ENCODE results near the gene TMEM91.

Gene TMEM91

GRCh38 chr19:41422955-41423354, 46.6 kb downstream of the TMEM91 start:
- no peak overlapping the region for H3K4me3 ChIP-seq (ENCODE audit: low read length)
- H3K36me3 ChIP-seq (ENCODE audit: control insufficient read depth, low read length): peaks cover 13% of the 10 kb centered on the region; the same call in 1 of the 2 replicates
- TF ChIP-seq EZH2phosphoT487 (IDR thresholded peaks at IDR 0.05; ENCODE audit: borderline replicate concordance, low read length) (no peak), CTCF (IDR thresholded peaks at IDR 0.05; ENCODE audit: low read depth, low read length, poor library complexity, severe bottlenecking) (no peak)
- H3F3A ChIP-seq (ENCODE audit: control insufficient read depth, insufficient read depth): no peaks in the 10 kb centered on the region
- H3K27ac ChIP-seq (ENCODE audit: low read depth, low read length): no peak overlapping the region
- no peaks in the 10 kb centered on the region for H3K9me3 ChIP-seq (ENCODE audit: control insufficient read depth, insufficient read depth, low read length)
- no peaks in the 10 kb centered on the region for H3K9me2 ChIP-seq (replicated peaks; ENCODE audit: control insufficient read depth, low read length)
- no peaks in the 10 kb centered on the region for H3K27me3 ChIP-seq (ENCODE audit: control insufficient read depth, low read length)
- no peak overlapping the region for H3K4me2 ChIP-seq (ENCODE audit: low read length)
- H3K79me2 ChIP-seq (ENCODE audit: control insufficient read depth, low read length): no peaks in the 10 kb centered on the region
- H3K4me1 ChIP-seq (ENCODE audit: control insufficient read depth, low read length): peaks cover 9% of the 10 kb centered on the region
- H4K20me1 ChIP-seq (ENCODE audit: control insufficient read depth, insufficient read depth, low read depth, low read length): no peaks in the 10 kb centered on the region

GRCh38 chr19:41424335-41425173, 48.2 kb downstream of the TMEM91 start:
- no peaks in the 10 kb centered on the region for H4K20me1 ChIP-seq (ENCODE audit: control insufficient read depth, insufficient read depth, low read depth, low read length)
- H3K79me2 ChIP-seq (ENCODE audit: control insufficient read depth, low read length): no peaks in the 10 kb centered on the region
- H3K27ac ChIP-seq (ENCODE audit: low read depth, low read length): no peak overlapping the region
- H3K4me3 ChIP-seq (ENCODE audit: low read length): no peak overlapping the region
- H3K27me3 ChIP-seq (ENCODE audit: control insufficient read depth, low read length): no peaks in the 10 kb centered on the region
- H3K9me2 ChIP-seq (replicated peaks; ENCODE audit: control insufficient read depth, low read length): no peaks in the 10 kb centered on the region
- no peaks in the 10 kb centered on the region for H3K9me3 ChIP-seq (ENCODE audit: control insufficient read depth, insufficient read depth, low read length)
- no peaks in the 10 kb centered on the region for H3F3A ChIP-seq (ENCODE audit: control insufficient read depth, insufficient read depth)
- H3K4me1 ChIP-seq (ENCODE audit: control insufficient read depth, low read length): peaks cover 17% of the 10 kb centered on the region
- no peak for TF ChIP-seq EZH2phosphoT487 (IDR thresholded peaks at IDR 0.05; ENCODE audit: borderline replicate concordance, low read length)
- H3K36me3 ChIP-seq (ENCODE audit: control insufficient read depth, low read length): peaks cover 10% of the 10 kb centered on the region; the same call in 1 of the 2 replicates
- no peak overlapping the region for H3K4me2 ChIP-seq (ENCODE audit: low read length)

- Histone ChIP-seq H3K36me3 (ENCODE audit: control insufficient read depth, low read length) (peaks cover 5% of the 10 kb centered on the region; the same call in 1 of the 2 replicates), H3F3A (ENCODE audit: control insufficient read depth, insufficient read depth) (no peaks in the 10 kb centered on the region), H3K4me1 (ENCODE audit: control insufficient read depth, low read length) (peaks cover 17% of the 10 kb centered on the region), H3K9me3 (ENCODE audit: control insufficient read depth, insufficient read depth, low read length) (no peaks in the 10 kb centered on the region), H3K27me3 (ENCODE audit: control insufficient read depth, low read length) (no peaks in the 10 kb centered on the region), H3K4me3 (ENCODE audit: low read length) (no peak overlapping the region), H3K9me2 (replicated peaks; ENCODE audit: control insufficient read depth, low read length) (no peaks in the 10 kb centered on the region), H3K79me2 (ENCODE audit: control insufficient read depth, low read length) (no peaks in the 10 kb centered on the region), H3K27ac (ENCODE audit: low read depth, low read length) (no peak overlapping the region), H3K4me2 (ENCODE audit: low read length) (no peak overlapping the region), H4K20me1 (ENCODE audit: control insufficient read depth, insufficient read depth, low read depth, low read length) (no peaks in the 10 kb centered on the region)
- TF ChIP-seq EZH2phosphoT487 (IDR thresholded peaks at IDR 0.05; ENCODE audit: borderline replicate concordance, low read length) (no peak), CTCF (IDR thresholded peaks at IDR 0.05; ENCODE audit: low read depth, low read length, poor library complexity, severe bottlenecking) (no peak)
These were observed 49.1 kb downstream of the TMEM91 start for GRCh38 chr19:41425174-41426115.
